Coronary artery (tissue), 2 donors: ENCODE results near the gene PKMYT1.

Experiments used
- DNase-seq: peaks from one replicate; pipeline ENCODE4 v3.0.0-alpha.2; 2017; ENCODE audit warnings: low spot score
- H3K27ac ChIP-seq, 2 donors: fragments of 200-600 bp; sonication (generic); one replicate each; pipeline ENCODE4 v1.5.1; 2016 to 2019
- H3K4me3 ChIP-seq: fragments of 200-600 bp; sonication (generic); 2 replicates; pipeline ENCODE4 v1.5.1; 2016; ENCODE audit warnings: mild to moderate bottlenecking, moderate library complexity
- TF ChIP-seq, protein P1 (sequence below): fragments of 200-600 bp; sonication (generic); IDR thresholded peaks from one replicate; pipeline ENCODE4 v1.5.1; 2019; ENCODE audit warnings: antibody characterized with exemption

The PKMYT1 gene

DNA sequence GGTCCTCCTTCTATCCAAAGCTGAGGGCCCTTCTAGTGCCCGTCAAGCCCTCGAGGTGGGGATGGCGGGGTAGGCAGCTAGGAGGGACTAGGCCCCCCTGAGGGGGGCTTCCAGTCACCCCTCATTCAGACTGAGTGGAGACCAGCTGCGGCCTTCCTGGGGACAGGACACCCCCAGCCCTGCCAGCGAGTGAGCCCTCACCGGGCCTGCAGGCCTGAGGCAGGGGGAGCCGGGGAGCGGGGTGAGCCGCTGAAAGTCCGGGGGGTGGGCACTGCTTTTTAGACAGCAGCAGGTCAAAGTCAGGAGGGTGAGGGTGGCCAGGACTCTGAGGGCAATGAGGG lies 24.8 kb downstream of the PKMYT1 start:
- no peak overlapping the region for H3K27ac ChIP-seq
- DNase-seq, result no peak
- no peak overlapping the region for H3K4me3 ChIP-seq
- TF ChIP-seq, protein P1, sequence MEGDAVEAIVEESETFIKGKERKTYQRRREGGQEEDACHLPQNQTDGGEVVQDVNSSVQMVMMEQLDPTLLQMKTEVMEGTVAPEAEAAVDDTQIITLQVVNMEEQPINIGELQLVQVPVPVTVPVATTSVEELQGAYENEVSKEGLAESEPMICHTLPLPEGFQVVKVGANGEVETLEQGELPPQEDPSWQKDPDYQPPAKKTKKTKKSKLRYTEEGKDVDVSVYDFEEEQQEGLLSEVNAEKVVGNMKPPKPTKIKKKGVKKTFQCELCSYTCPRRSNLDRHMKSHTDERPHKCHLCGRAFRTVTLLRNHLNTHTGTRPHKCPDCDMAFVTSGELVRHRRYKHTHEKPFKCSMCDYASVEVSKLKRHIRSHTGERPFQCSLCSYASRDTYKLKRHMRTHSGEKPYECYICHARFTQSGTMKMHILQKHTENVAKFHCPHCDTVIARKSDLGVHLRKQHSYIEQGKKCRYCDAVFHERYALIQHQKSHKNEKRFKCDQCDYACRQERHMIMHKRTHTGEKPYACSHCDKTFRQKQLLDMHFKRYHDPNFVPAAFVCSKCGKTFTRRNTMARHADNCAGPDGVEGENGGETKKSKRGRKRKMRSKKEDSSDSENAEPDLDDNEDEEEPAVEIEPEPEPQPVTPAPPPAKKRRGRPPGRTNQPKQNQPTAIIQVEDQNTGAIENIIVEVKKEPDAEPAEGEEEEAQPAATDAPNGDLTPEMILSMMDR, result no peak

DNA sequence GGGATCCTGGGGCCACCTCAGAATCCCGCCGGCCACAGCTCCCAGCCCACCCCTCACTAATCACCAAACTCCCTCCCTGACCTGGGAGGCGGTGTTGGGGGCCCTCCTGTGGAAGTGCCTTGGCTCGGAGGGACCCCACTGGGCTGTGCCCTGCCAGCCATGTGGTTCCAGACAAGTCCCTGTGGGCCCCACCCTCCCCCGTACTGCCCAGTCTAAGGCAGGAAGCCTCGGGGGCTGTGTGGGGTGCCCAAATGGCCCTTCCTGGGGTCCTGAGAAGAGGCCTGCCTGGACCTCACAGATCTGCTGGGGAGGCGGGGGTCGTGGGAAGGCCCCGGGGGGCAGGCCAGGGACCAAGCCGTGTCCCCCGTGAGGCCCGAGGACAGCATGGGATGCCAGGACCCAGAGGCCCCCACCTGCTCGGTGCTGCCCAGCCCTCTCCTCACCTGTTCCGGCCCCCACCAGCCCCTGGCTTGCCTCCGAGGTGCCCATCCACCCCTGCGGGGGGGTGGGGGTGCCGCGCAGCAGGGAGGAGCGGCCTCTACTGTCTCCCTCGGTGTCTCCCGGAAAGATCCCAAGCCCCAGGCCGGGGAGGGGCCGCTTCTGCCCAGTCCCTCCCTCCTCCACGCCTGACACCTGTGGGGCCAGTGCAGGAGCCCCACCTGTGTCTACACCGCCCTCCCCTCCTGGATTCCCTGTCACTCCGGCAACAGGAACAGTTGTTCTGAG lies 25.4 kb downstream of the PKMYT1 start:
- no peak overlapping the region for H3K4me3 ChIP-seq
- DNase-seq, result no peak

DNA sequence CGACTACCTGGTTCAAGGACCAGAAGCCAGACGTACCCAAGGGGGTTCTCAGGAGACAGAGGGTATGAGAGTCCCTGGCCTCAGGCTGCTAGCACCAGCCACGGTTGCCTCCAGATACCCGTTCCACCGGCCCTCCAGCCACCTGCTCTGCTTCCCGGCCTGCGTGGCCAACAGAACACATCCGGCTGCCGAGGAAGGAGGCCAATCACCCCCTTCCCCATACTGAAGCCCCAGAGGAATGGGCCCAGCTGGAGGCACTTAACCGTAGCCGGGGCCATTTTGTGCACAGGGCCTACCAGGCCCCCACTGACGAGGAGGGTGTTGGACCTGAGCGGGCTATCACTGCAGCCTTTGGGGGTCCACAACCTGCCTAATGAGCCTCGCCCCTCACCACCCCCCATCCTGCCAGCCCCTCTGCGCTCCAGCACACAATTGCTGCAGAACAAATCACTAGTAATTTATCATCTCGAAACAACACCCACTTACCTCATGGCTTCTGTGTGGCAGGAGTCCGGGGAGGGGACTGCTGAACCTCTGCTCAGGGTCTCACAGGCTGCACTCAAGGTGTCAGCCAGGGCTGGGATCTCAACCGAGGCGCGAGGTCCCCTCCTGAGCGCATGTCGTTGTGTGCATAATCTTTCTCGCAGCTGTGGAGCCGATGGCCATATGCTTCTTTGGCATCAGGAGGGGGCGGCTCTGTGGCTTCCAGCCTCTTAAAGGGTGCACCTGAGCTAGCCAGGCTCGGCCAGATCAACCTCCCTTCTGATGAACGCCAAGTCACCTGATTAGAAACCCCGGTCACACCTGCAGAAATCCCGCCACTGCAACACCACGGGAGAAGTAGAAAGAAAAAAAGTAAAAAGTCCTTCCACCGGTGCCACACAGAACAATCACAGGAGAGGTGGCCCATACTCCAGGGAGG lies 26.3 kb downstream of the PKMYT1 start:
- Histone ChIP-seq H3K27ac (no peak overlapping the region), H3K4me3 (no peak overlapping the region)
- DNase-seq, result no peak
- TF ChIP-seq, protein P1, result no peak

More for the DNA sequence above, 25.4 kb downstream of the PKMYT1 start:
- H3K27ac ChIP-seq, result no peak overlapping the region
- TF ChIP-seq, protein P1, result no peak

DNA sequence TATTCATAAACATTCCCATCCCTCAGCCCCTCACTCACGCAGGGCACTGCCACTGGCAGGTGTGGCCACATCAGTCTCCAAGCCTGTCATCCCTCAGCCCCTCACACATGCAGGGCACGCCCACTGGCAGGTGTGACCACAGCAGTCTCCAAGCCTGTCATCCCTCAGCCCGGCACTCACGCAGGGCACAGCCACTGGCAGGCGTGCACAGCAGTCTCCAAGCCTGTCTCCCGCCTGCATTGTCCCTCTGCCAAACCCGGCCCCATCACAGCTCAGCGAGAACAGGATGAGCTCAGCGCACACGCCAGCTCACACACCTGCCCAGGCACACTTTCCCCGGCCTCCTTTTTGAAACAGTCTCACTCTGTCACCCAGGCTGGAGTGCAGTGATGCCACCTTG lies 27.6 kb downstream of the PKMYT1 start:
- H3K27ac ChIP-seq, result no peak overlapping the region
- no peak for DNase-seq
- TF ChIP-seq, protein P1, result no peak
- no peak overlapping the region for H3K4me3 ChIP-seq

DNA sequence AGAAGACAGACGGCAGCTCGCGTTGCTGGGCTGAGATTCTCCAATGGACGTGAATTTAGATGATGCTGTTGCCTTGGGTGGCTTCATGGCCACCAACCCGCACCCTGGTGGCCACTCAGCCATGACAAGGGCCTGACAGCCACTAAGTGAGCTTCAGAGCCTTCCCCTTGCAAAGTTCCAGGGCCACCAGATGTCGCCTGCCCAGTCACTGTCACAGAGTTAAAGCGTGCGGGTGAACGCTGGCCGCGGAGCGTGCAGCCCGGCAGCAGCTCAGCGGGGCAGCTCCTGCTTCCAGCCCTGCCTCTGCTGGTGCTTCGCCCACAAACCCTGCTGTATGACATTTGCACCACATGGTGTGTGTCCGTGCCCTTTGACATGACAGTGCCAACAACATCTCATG lies 29.5 kb downstream of the PKMYT1 start:
- DNase-seq, result no peak
- TF ChIP-seq, protein P1, result no peak

DNA sequence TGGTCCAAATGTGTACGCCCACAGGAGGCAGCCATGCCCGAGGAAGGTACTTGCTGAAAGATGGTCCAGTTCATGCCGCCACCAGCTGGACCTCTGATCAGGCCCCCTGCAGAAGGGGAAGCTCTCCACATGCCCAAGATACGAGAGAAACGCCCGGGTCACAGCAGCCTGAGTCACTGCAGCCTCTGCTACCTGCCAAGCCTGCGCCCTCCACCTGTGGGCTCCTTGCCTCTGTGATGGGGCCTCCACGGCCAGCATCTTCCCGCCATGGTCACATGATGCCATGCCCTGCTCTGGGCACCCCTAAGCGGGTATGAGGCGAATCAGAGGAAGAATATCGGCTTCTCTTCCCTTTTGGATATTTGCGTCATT lies 29.9 kb downstream of the PKMYT1 start:
- no peak overlapping the region for H3K4me3 ChIP-seq
- no peak overlapping the region for H3K27ac ChIP-seq
- TF ChIP-seq, protein P1, result no peak
- DNase-seq, result no peak

More for the DNA sequence above, 29.5 kb downstream of the PKMYT1 start:
- no peak overlapping the region for H3K4me3 ChIP-seq
- no peak overlapping the region for H3K27ac ChIP-seq
